Testis (tissue), 3 donors: ENCODE measurements around the gene MYADM. TPM values are rescaled to one million over a fixed set of nuclear protein-coding genes. Genes with fewer than 3 reads are reported as not detected.

Experiments used
- DNase-seq: peaks from one replicate; pipeline ENCODE4 v3.0.0-alpha.2; 2019
- H3K27ac ChIP-seq, 2 donors: fragments of 200-600 bp; sonication (generic); one replicate each; pipeline ENCODE4 v1.5.1; 2019
- H3K27me3 ChIP-seq: fragments of 200-600 bp; sonication (generic); one replicate; pipeline ENCODE4 v1.5.1; 2019
- H3K36me3 ChIP-seq: fragments of 200-600 bp; sonication (generic); one replicate; pipeline ENCODE4 v1.5.1; 2017; ENCODE audit warnings: low read depth; ENCODE audit errors: missing control alignments
- H3K4me1 ChIP-seq: fragments of 200-600 bp; sonication (generic); one replicate; pipeline ENCODE4 v1.5.1; 2019
- H3K4me3 ChIP-seq, 2 donors: fragments of 200-600 bp; sonication (generic); one replicate each; pipeline ENCODE4 v1.5.1; 2017 to 2019
- H3K9me3 ChIP-seq: fragments of 200-600 bp; sonication (generic); one replicate; pipeline ENCODE4 v1.5.1; 2017
- POLR2A ChIP-seq: fragments of 450-650 bp; IDR thresholded peaks from one replicate; pipeline ENCODE4 v1.6.1; 2017; ENCODE audit warnings: antibody characterized with exemption, mild to moderate bottlenecking, moderate library complexity
- WGBS, 2 donors: methylation state at CpG; one replicate each; pipeline ENCODE4 v1.1.5; 2018; 5-methylcytosine and 5-hydroxymethylcytosine counted together
- intact Hi-C: fragments of 100-400 bp; cut with DNase I; formaldehyde crosslinking; loops from one replicate; pipeline ENCODE4 v1.15.1; 2023; ENCODE audit warnings: low total_unique reads
- polyA plus RNA-seq: library from polyadenylated mRNA; stranded (reverse); fragments of 350-450 nt; fragmentation: Illumina TruSeq; extraction: RNeasy Lipid Tissue Mini Kit (QIAGEN cat#74804); gene quantifications from one replicate; pipeline ENCODE4 v1.2.3, GENCODE V29; 2014; ENCODE audit warnings: low read depth, low replicate concordance; ENCODE audit not compliant: insufficient read depth
- total RNA-seq, 2 donors: library from RNA; depleted of rRNA; stranded (reverse); fragments of >200 nt; gene quantifications; one replicate each; pipeline ENCODE4 v1.2.3, GENCODE V29; 2016
- TF ChIP-seq, protein P1 (sequence below), 3 experiments: fragments of 450-650 bp in 2 of 3; fragments of 200-600 bp in 1 of 3; sonication (generic) in 1 of 3; IDR thresholded peaks; one replicate each; pipeline ENCODE4 v1.5.1; 2016 to 2019; ENCODE audit warnings: antibody characterized with exemption in 3 of 3, mild to moderate bottlenecking in 2 of 3, moderate library complexity in 1 of 3

Gene MYADM
- total and polyA plus RNA-seq, 3 donors from 2014 or later = 48.7 to 128 (median 57.8) TPM

DNA sequence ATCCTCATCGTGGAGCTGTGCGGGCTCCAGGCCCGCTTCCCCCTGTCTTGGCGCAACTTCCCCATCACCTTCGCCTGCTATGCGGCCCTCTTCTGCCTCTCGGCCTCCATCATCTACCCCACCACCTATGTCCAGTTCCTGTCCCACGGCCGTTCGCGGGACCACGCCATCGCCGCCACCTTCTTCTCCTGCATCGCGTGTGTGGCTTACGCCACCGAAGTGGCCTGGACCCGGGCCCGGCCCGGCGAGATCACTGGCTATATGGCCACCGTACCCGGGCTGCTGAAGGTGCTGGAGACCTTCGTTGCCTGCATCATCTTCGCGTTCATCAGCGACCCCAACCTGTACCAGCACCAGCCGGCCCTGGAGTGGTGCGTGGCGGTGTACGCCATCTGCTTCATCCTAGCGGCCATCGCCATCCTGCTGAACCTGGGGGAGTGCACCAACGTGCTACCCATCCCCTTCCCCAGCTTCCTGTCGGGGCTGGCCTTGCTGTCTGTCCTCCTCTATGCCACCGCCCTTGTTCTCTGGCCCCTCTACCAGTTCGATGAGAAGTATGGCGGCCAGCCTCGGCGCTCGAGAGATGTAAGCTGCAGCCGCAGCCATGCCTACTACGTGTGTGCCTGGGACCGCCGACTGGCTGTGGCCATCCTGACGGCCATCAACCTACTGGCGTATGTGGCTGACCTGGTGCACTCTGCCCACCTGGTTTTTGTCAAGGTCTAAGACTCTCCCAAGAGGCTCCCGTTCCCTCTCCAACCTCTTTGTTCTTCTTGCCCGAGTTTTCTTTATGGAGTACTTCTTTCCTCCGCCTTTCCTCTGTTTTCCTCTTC lies 6.3 kb downstream of the MYADM start:
- DNase-seq = no peak

DNA sequence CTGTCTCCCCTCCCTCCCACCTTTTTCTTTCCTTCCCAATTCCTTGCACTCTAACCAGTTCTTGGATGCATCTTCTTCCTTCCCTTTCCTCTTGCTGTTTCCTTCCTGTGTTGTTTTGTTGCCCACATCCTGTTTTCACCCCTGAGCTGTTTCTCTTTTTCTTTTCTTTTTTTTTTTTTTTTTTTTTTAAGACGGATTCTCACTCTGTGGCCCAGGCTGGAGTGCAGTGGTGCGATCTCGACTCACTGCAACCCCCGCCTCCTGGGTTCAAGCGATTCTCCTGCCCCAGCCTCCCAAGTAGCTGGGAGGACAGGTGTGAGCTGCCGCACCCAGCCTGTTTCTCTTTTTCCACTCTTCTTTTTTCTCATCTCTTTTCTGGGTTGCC lies 6.9 kb downstream of the MYADM start:
- H3K4me3 ChIP-seq = peak overlapping the region in 1 of 2 donors; percentile 20
- H3K9me3 ChIP-seq = no peaks in the 10 kb centered on the region
- TF ChIP-seq POLR2A = no peak
- TF ChIP-seq, protein P1, sequence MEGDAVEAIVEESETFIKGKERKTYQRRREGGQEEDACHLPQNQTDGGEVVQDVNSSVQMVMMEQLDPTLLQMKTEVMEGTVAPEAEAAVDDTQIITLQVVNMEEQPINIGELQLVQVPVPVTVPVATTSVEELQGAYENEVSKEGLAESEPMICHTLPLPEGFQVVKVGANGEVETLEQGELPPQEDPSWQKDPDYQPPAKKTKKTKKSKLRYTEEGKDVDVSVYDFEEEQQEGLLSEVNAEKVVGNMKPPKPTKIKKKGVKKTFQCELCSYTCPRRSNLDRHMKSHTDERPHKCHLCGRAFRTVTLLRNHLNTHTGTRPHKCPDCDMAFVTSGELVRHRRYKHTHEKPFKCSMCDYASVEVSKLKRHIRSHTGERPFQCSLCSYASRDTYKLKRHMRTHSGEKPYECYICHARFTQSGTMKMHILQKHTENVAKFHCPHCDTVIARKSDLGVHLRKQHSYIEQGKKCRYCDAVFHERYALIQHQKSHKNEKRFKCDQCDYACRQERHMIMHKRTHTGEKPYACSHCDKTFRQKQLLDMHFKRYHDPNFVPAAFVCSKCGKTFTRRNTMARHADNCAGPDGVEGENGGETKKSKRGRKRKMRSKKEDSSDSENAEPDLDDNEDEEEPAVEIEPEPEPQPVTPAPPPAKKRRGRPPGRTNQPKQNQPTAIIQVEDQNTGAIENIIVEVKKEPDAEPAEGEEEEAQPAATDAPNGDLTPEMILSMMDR (IDR thresholded peaks at IDR 0.05) = no peak
- intact Hi-C loops = no loop called here
- peaks cover 12% of the 10 kb centered on the region for H3K4me1 ChIP-seq
- no peak for DNase-seq
- H3K27ac ChIP-seq = no peak overlapping the region
- no peaks in the 10 kb centered on the region for H3K36me3 ChIP-seq
- WGBS, 2 donors = 17 to 45% methylated on average over 6 of the region's 6 CpGs
- no peaks in the 10 kb centered on the region for H3K27me3 ChIP-seq

More for the DNA sequence above, 6.3 kb downstream of the MYADM start:
- peak overlapping the region in 1 of 2 donors; percentile 20 for H3K4me3 ChIP-seq
- intact Hi-C loops = no loop called here
- peaks cover 11% of the 10 kb centered on the region for H3K4me1 ChIP-seq
- TF ChIP-seq, protein P1 (IDR thresholded peaks at IDR 0.05) = no peak
- TF ChIP-seq POLR2A = no peak
- no peak overlapping the region for H3K27ac ChIP-seq
- no peaks in the 10 kb centered on the region for H3K36me3 ChIP-seq
- WGBS, 2 donors = 63 to 82% methylated on average over 27 to 51 of the region's 51 CpGs
- no peaks in the 10 kb centered on the region for H3K27me3 ChIP-seq
- H3K9me3 ChIP-seq = no peaks in the 10 kb centered on the region

DNA sequence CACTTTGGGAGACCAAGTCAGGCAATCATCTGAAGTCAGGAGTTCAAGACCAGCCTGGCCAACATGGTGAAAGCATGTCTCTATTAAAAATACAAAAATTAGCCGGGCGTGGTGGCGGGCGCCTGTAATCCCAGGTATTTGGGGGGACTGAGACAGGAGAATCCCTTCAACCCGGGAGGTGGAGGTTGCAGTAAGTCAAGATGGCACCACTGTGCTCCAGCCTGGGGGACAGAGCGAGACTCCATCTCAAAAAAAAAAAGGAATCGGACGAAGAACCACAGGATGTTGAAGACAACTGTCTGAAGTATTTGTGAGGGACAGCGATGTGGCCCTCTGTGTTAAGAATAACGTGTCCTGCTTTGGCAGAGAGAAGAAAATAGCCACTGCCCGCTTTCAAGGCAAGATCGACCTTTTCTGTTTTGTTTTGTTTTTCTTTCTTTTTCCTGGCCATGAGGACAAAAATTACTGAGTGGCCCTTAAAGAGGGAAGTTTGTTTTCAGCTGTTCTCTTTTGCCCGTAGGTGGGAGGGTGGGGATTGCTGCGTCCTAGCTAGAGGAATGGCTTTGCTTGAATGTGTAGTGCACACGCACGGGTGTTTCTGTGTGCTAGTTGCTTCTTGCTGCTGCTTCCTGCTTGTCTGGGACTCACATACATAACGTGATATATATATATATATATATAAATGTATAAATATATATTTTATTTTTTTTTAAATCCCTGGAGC lies 8.1 kb downstream of the MYADM start:
- H3K27ac ChIP-seq = peak overlapping the region in 1 of 2 donors; percentile 43
- 65 to 75% methylated on average over 17 of the region's 17 CpGs for WGBS, 2 donors
- H3K27me3 ChIP-seq = no peaks in the 10 kb centered on the region
- no peak for TF ChIP-seq POLR2A
- TF ChIP-seq, protein P1 (IDR thresholded peaks at IDR 0.05) = no peak
- H3K9me3 ChIP-seq = no peaks in the 10 kb centered on the region
- intact Hi-C loops = no loop called here
- no peak for DNase-seq
- H3K4me3 ChIP-seq = no peak overlapping the region
- H3K4me1 ChIP-seq = peaks cover 12% of the 10 kb centered on the region
- H3K36me3 ChIP-seq = no peaks in the 10 kb centered on the region

DNA sequence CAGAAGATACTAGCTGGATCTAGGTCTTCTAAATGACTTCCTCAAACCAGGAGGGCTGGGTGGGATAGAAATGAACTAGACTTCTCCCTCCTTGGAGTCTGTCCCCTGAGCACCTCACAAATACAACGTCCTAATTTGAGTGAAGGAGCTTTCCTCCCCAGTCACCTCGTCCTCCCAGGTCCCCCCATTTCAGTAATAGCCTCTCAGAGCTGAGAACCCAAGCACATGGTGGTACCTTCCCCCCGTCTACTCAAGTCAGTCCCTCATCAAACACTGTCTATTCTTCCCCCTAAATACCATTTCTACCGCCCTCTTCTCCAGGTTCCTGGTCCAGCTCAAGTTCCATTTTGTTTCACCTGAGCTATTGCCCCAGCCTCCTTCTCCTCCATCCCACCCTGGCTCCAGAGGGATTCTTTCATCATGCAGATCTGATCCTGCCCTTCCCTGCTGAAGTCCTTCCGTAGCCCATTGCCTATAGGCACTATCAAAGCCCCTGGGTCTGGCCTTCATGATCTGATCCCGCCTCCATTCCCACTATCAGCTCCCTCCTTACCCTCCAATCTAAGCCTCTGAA lies 9.1 kb downstream of the MYADM start:
- H3K27ac ChIP-seq = no peak overlapping the region
- H3K36me3 ChIP-seq = no peaks in the 10 kb centered on the region
- no peak overlapping the region for H3K4me3 ChIP-seq
- peaks cover 14% of the 10 kb centered on the region for H3K4me1 ChIP-seq
- no peak for DNase-seq
- TF ChIP-seq POLR2A = no peak
- TF ChIP-seq, protein P1 (IDR thresholded peaks at IDR 0.05) = no peak
- WGBS, 2 donors = 89% methylated on average over 5 of the region's 6 CpGs
- H3K9me3 ChIP-seq = no peaks in the 10 kb centered on the region
- intact Hi-C loops = no loop called here
- H3K27me3 ChIP-seq = no peaks in the 10 kb centered on the region
